OCI-LY1 (cell line): ENCODE data around the gene RNU6-9.

Experiments used
- CTCF ChIP-seq: fragments of 200-600 bp; sonication (generic), shearing (Covaris generic); IDR thresholded peaks from 2 replicates; pipeline ENCODE4 v1.5.1; 2017; ENCODE audit warnings: mild to moderate bottlenecking, antibody characterized with exemption, low read length, moderate library complexity, mixed read lengths
- EZH2 ChIP-seq: fragments of 200-600 bp; sonication (generic), shearing (Covaris generic); IDR thresholded peaks from 2 replicates; pipeline ENCODE4 v1.8.0; 2017; ENCODE audit warnings: borderline replicate concordance, mixed run types, mild to moderate bottlenecking, antibody characterized with exemption, low read length, moderate library complexity, mixed read lengths

DNA sequence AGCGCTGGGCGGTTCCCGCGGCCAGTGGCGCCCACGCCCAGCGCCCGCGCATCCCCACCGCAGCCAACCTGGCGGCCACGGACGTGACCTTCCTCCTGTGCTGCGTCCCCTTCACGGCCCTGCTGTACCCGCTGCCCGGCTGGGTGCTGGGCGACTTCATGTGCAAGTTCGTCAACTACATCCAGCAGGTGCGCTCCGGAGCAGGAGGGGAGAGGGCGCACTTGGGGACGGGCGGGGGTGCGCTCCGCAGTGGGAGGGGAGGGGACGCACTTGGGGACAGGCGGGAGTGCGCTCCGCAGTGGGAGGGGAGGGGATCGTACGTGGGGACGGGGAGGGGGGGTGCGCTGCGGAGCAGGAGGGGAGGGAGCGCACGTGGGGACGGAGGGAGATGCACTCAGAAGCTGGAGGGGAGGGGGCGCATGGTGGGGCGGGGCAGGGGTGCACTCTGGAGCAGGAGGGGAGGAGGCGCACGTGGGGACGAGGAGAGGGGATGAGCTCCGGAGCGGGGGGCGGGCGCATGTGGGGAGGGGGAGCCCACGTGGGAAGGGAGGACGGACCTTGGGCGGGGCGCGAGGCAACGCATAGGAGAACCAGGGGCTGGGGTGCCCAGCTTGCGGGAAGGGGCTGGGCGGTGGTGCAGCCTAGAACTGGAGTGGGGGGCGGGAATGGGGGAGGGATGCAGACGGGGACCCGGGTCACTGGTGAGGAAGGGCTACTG is 25.4 kb downstream of the RNU6-9 start:
- TF ChIP-seq CTCF (no peak), EZH2 (no peak)
